ENCODE data around the gene RHBDF2. TPM values are rescaled to one million over a fixed set of nuclear protein-coding genes. Genes with fewer than 3 reads are reported as not detected.

Gene RHBDF2
- total RNA-seq, 2 experiments from 2014 or later, result 144 to 173 TPM

- intact Hi-C loops (cut with micrococcal nuclease; ENCODE audit: unreplicated experiment), result no loop called here
- no peak overlapping the region for H2AFZ ChIP-seq (ENCODE audit: low read length)
- no peaks in the 10 kb centered on the region for H3K9me3 ChIP-seq (ENCODE audit: low read length)
- H3K4me1 ChIP-seq (ENCODE audit: insufficient read depth, low read length, poor library complexity, severe bottlenecking), result peaks cover 32% of the 10 kb centered on the region
- H3K79me2 ChIP-seq (ENCODE audit: insufficient read depth, low read depth, low read length), result no peaks in the 10 kb centered on the region
- H3K4me3 ChIP-seq (ENCODE audit: low read depth, low read length, poor library complexity, severe bottlenecking), result no peak overlapping the region
- ChIA-PET POLR2A (interaction anchor here (0.6 to 0.7 kb wide), 2 partner anchors 21 to 382 kb away, joined by 6 to 8 read pairs; no protein-coding TSS in a partner anchor), CTCF (ENCODE audit: unreplicated experiment) (no interaction called here)
- H3K27ac ChIP-seq (ENCODE audit: low read depth, low read length, poor library complexity, severe bottlenecking), result no peak overlapping the region
- no peaks in the 10 kb centered on the region for H3K36me3 ChIP-seq (ENCODE audit: insufficient read depth, low read length)
- no peak for TF ChIP-seq CTCF (conservative IDR thresholded peaks at IDR 0.05; ENCODE audit: low read length)
- no peak for TF ChIP-seq EZH2phosphoT487 (IDR thresholded peaks at IDR 0.05; ENCODE audit: borderline replicate concordance, low read depth, low read length)
- DNase-seq (ENCODE audit: low spot score), result no peak
- H3K4me2 ChIP-seq (ENCODE audit: low read length), result no peak overlapping the region
- no TSS peak for BruUV-seq (replicated peaks)
- no peaks in the 10 kb centered on the region for H4K20me1 ChIP-seq (ENCODE audit: insufficient read depth, low read length)
- H3K9me2 ChIP-seq (ENCODE audit: insufficient read depth, low read length), result no peaks in the 10 kb centered on the region
These were observed 30.9 kb upstream of the RHBDF2 start for GRCh38 chr17:76532072-76532651.

GRCh38 chr17:76531486-76532038, 30.3 kb upstream of the RHBDF2 start:
- H3K36me3 ChIP-seq (ENCODE audit: insufficient read depth, low read length), result no peaks in the 10 kb centered on the region
- TF ChIP-seq EZH2phosphoT487 (IDR thresholded peaks at IDR 0.05; ENCODE audit: borderline replicate concordance, low read depth, low read length) (no peak), CTCF (conservative IDR thresholded peaks at IDR 0.05; ENCODE audit: low read length) (no peak)
- DNase-seq (ENCODE audit: low spot score), result no peak
- no peaks in the 10 kb centered on the region for H4K20me1 ChIP-seq (ENCODE audit: insufficient read depth, low read length)
- H3K4me1 ChIP-seq (ENCODE audit: insufficient read depth, low read length, poor library complexity, severe bottlenecking), result peaks cover 35% of the 10 kb centered on the region
- H2AFZ ChIP-seq (ENCODE audit: low read length), result no peak overlapping the region
- no TSS peak for BruUV-seq (replicated peaks)
- no peaks in the 10 kb centered on the region for H3K79me2 ChIP-seq (ENCODE audit: insufficient read depth, low read depth, low read length)
- H3K27ac ChIP-seq (ENCODE audit: low read depth, low read length, poor library complexity, severe bottlenecking), result no peak overlapping the region
- no peak overlapping the region for H3K4me3 ChIP-seq (ENCODE audit: low read depth, low read length, poor library complexity, severe bottlenecking)
- ChIA-PET POLR2A (no interaction called here), CTCF (ENCODE audit: unreplicated experiment) (no interaction called here)
- H3K9me3 ChIP-seq (ENCODE audit: low read length), result no peaks in the 10 kb centered on the region
- intact Hi-C loops (cut with micrococcal nuclease; ENCODE audit: unreplicated experiment), result no loop called here
- H3K4me2 ChIP-seq (ENCODE audit: low read length), result no peak overlapping the region
- H3K9me2 ChIP-seq (ENCODE audit: insufficient read depth, low read length), result no peaks in the 10 kb centered on the region

- no peaks in the 10 kb centered on the region for H3K9me3 ChIP-seq (ENCODE audit: low read length)
- H3K9me2 ChIP-seq (ENCODE audit: insufficient read depth, low read length), result no peaks in the 10 kb centered on the region
- no peaks in the 10 kb centered on the region for H4K20me1 ChIP-seq (ENCODE audit: insufficient read depth, low read length)
- H3K4me1 ChIP-seq (ENCODE audit: insufficient read depth, low read length, poor library complexity, severe bottlenecking), result peaks cover 35% of the 10 kb centered on the region
- ChIA-PET CTCF (ENCODE audit: unreplicated experiment) (no interaction called here), POLR2A (no interaction called here)
- DNase-seq (ENCODE audit: low spot score), result no peak
- no peaks in the 10 kb centered on the region for H3K36me3 ChIP-seq (ENCODE audit: insufficient read depth, low read length)
- TF ChIP-seq EZH2phosphoT487 (IDR thresholded peaks at IDR 0.05; ENCODE audit: borderline replicate concordance, low read depth, low read length) (no peak), CTCF (conservative IDR thresholded peaks at IDR 0.05; ENCODE audit: low read length) (no peak)
- H2AFZ ChIP-seq (ENCODE audit: low read length), result no peak overlapping the region
- intact Hi-C loops (cut with micrococcal nuclease; ENCODE audit: unreplicated experiment), result no loop called here
- no peak overlapping the region for H3K27ac ChIP-seq (ENCODE audit: low read depth, low read length, poor library complexity, severe bottlenecking)
- no peak overlapping the region for H3K4me2 ChIP-seq (ENCODE audit: low read length)
- no peaks in the 10 kb centered on the region for H3K79me2 ChIP-seq (ENCODE audit: insufficient read depth, low read depth, low read length)
- H3K4me3 ChIP-seq (ENCODE audit: low read depth, low read length, poor library complexity, severe bottlenecking), result no peak overlapping the region
- BruUV-seq (replicated peaks), result no TSS peak
These were observed 29.7 kb upstream of the RHBDF2 start for GRCh38 chr17:76530811-76531485.
